Activated naive CD8-positive, alpha-beta T cell (primary cell): ENCODE measurements around the gene MCOLN2.

Experiments used
- H3K27ac Mint-ChIP-seq: one replicate; pipeline ENCODE4 v1.8.0; 2021; ENCODE audit warnings: mixed read lengths
- H3K27me3 Mint-ChIP-seq: one replicate; pipeline ENCODE4 v1.8.0; 2021; ENCODE audit warnings: mixed read lengths
- H3K36me3 Mint-ChIP-seq: one replicate; pipeline ENCODE4 v1.8.0; 2021; ENCODE audit warnings: mixed read lengths
- H3K4me1 Mint-ChIP-seq: one replicate; pipeline ENCODE4 v1.8.0; 2021; ENCODE audit warnings: low read depth, mixed read lengths
- H3K4me3 Mint-ChIP-seq: one replicate; pipeline ENCODE4 v1.8.0; 2021; ENCODE audit warnings: mild to moderate bottlenecking, mixed read lengths
- H3K9me3 Mint-ChIP-seq: one replicate; pipeline ENCODE4 v1.8.0; 2021; ENCODE audit warnings: low read depth, mixed read lengths

MCOLN2 gene

GRCh38 chr1:84968101-84968500 is 28.8 kb downstream of the MCOLN2 start:
- peaks cover 7% of the 10 kb centered on the region for H3K36me3 Mint-ChIP-seq
- no peak overlapping the region for H3K4me3 Mint-ChIP-seq
- H3K9me3 Mint-ChIP-seq: no peaks in the 10 kb centered on the region
- H3K27me3 Mint-ChIP-seq: no peaks in the 10 kb centered on the region
- peaks cover 10% of the 10 kb centered on the region for H3K4me1 Mint-ChIP-seq
- H3K27ac Mint-ChIP-seq: no peak overlapping the region

- Mint-ChIP-seq H3K4me1 (peaks cover 9% of the 10 kb centered on the region), H3K4me3 (no peak overlapping the region), H3K27ac (no peak overlapping the region), H3K36me3 (peaks cover 7% of the 10 kb centered on the region), H3K27me3 (no peaks in the 10 kb centered on the region), H3K9me3 (no peaks in the 10 kb centered on the region)
These were observed 29.2 kb downstream of the MCOLN2 start for GRCh38 chr1:84967666-84968065.

- H3K9me3 Mint-ChIP-seq: no peaks in the 10 kb centered on the region
- H3K36me3 Mint-ChIP-seq: peaks cover 5% of the 10 kb centered on the region
- no peak overlapping the region for H3K27ac Mint-ChIP-seq
- H3K4me1 Mint-ChIP-seq: peaks cover 6% of the 10 kb centered on the region
- H3K27me3 Mint-ChIP-seq: no peaks in the 10 kb centered on the region
- H3K4me3 Mint-ChIP-seq: no peak overlapping the region
These were observed 33.9 kb downstream of the MCOLN2 start for GRCh38 chr1:84963021-84963420.

GRCh38 chr1:84961316-84961715 is 35.6 kb downstream of the MCOLN2 start:
- Mint-ChIP-seq H3K36me3 (peaks cover 9% of the 10 kb centered on the region), H3K27ac (no peak overlapping the region), H3K4me3 (no peak overlapping the region)

GRCh38 chr1:84960371-84960770 is 36.5 kb downstream of the MCOLN2 start:
- Mint-ChIP-seq H3K27ac (no peak overlapping the region), H3K36me3 (peaks cover 9% of the 10 kb centered on the region), H3K4me3 (no peak overlapping the region), H3K27me3 (no peaks in the 10 kb centered on the region), H3K4me1 (peaks cover 6% of the 10 kb centered on the region), H3K9me3 (no peaks in the 10 kb centered on the region)

More at GRCh38 chr1:84961316-84961715, 35.6 kb downstream of the MCOLN2 start:
- H3K9me3 Mint-ChIP-seq: no peaks in the 10 kb centered on the region
- no peaks in the 10 kb centered on the region for H3K27me3 Mint-ChIP-seq
- H3K4me1 Mint-ChIP-seq: peaks cover 6% of the 10 kb centered on the region

GRCh38 chr1:84959294-84959693 is 37.6 kb downstream of the MCOLN2 start:
- Mint-ChIP-seq H3K4me3 (no peak overlapping the region), H3K36me3 (peaks cover 16% of the 10 kb centered on the region), H3K4me1 (peaks cover 6% of the 10 kb centered on the region), H3K27me3 (no peaks in the 10 kb centered on the region), H3K27ac (peak overlapping the region; percentile 73), H3K9me3 (no peaks in the 10 kb centered on the region)

- no peak overlapping the region for H3K27ac Mint-ChIP-seq
- H3K27me3 Mint-ChIP-seq: no peaks in the 10 kb centered on the region
- peaks cover 11% of the 10 kb centered on the region for H3K36me3 Mint-ChIP-seq
- H3K4me3 Mint-ChIP-seq: no peak overlapping the region
- no peaks in the 10 kb centered on the region for H3K9me3 Mint-ChIP-seq
- peaks cover 6% of the 10 kb centered on the region for H3K4me1 Mint-ChIP-seq
These were observed 38.9 kb downstream of the MCOLN2 start for GRCh38 chr1:84957966-84958365.

- Mint-ChIP-seq H3K27ac (no peak overlapping the region), H3K27me3 (no peaks in the 10 kb centered on the region), H3K36me3 (peaks cover 14% of the 10 kb centered on the region), H3K9me3 (no peaks in the 10 kb centered on the region), H3K4me3 (no peak overlapping the region), H3K4me1 (peaks cover 6% of the 10 kb centered on the region)
These were observed 40.3 kb downstream of the MCOLN2 start for GRCh38 chr1:84956655-84957054.

- Mint-ChIP-seq H3K4me1 (peaks cover 6% of the 10 kb centered on the region), H3K9me3 (no peaks in the 10 kb centered on the region), H3K36me3 (peaks cover 15% of the 10 kb centered on the region), H3K4me3 (no peak overlapping the region), H3K27ac (no peak overlapping the region), H3K27me3 (no peaks in the 10 kb centered on the region)
These were observed 40.8 kb downstream of the MCOLN2 start for GRCh38 chr1:84956097-84956496.

- H3K9me3 Mint-ChIP-seq: no peaks in the 10 kb centered on the region
- H3K27me3 Mint-ChIP-seq: no peaks in the 10 kb centered on the region
- peaks cover 13% of the 10 kb centered on the region for H3K4me1 Mint-ChIP-seq
- H3K36me3 Mint-ChIP-seq: peaks cover 26% of the 10 kb centered on the region
- H3K4me3 Mint-ChIP-seq: no peak overlapping the region
- H3K27ac Mint-ChIP-seq: no peak overlapping the region
These were observed 47.2 kb downstream of the MCOLN2 start for GRCh38 chr1:84949664-84950063.

- no peaks in the 10 kb centered on the region for H3K9me3 Mint-ChIP-seq
- no peaks in the 10 kb centered on the region for H3K27me3 Mint-ChIP-seq
- peaks cover 26% of the 10 kb centered on the region for H3K36me3 Mint-ChIP-seq
- peaks cover 15% of the 10 kb centered on the region for H3K4me1 Mint-ChIP-seq
- no peak overlapping the region for H3K27ac Mint-ChIP-seq
- H3K4me3 Mint-ChIP-seq: no peak overlapping the region
These were observed 49.1 kb downstream of the MCOLN2 start for GRCh38 chr1:84947536-84948410.

GRCh38 chr1:84946631-84947030 is 50.3 kb downstream of the MCOLN2 start:
- no peaks in the 10 kb centered on the region for H3K27me3 Mint-ChIP-seq

GRCh38 chr1:84944767-84945486 is 52.0 kb downstream of the MCOLN2 start:
- Mint-ChIP-seq H3K4me1 (peaks cover 15% of the 10 kb centered on the region), H3K4me3 (peak overlapping the region; percentile 90), H3K27me3 (no peaks in the 10 kb centered on the region), H3K9me3 (no peaks in the 10 kb centered on the region), H3K27ac (peak overlapping the region; percentile 97), H3K36me3 (peaks cover 14% of the 10 kb centered on the region)

More at GRCh38 chr1:84946631-84947030, 50.3 kb downstream of the MCOLN2 start:
- Mint-ChIP-seq H3K36me3 (peaks cover 24% of the 10 kb centered on the region), H3K27ac (no peak overlapping the region), H3K4me1 (peaks cover 15% of the 10 kb centered on the region), H3K9me3 (no peaks in the 10 kb centered on the region), H3K4me3 (no peak overlapping the region)

GRCh38 chr1:84941843-84942242 is 55.1 kb downstream of the MCOLN2 start:
- H3K27me3 Mint-ChIP-seq: no peaks in the 10 kb centered on the region
- no peak overlapping the region for H3K27ac Mint-ChIP-seq
- peaks cover 2% of the 10 kb centered on the region for H3K36me3 Mint-ChIP-seq
- peaks cover 15% of the 10 kb centered on the region for H3K4me1 Mint-ChIP-seq
- H3K4me3 Mint-ChIP-seq: no peak overlapping the region
- H3K9me3 Mint-ChIP-seq: no peaks in the 10 kb centered on the region

GRCh38 chr1:84940481-84940880 is 56.4 kb downstream of the MCOLN2 start:
- Mint-ChIP-seq H3K27me3 (no peaks in the 10 kb centered on the region), H3K36me3 (no peaks in the 10 kb centered on the region), H3K4me1 (peaks cover 13% of the 10 kb centered on the region), H3K4me3 (no peak overlapping the region), H3K27ac (no peak overlapping the region), H3K9me3 (no peaks in the 10 kb centered on the region)
